Urinary bladder (tissue), 4 donors: ENCODE data around the gene GNAL. TPM values are rescaled to one million over a fixed set of nuclear protein-coding genes. Genes with fewer than 3 reads are reported as not detected.
"Not testable (repeated sequence)": the region's sequence is repeated elsewhere in the genome, so short reads cannot be mapped to it uniquely, and the experiment has no call there.

Experiments used
- DNase-seq: peaks from one replicate; pipeline ENCODE4 v3.0.0-alpha.2; 2015; ENCODE audit errors: extremely low spot score
- H3K27ac ChIP-seq: one replicate; pipeline ENCODE4 v1.5.1; 2013; ENCODE audit warnings: low read depth, mild to moderate bottlenecking, moderate library complexity
- H3K36me3 ChIP-seq: one replicate; pipeline ENCODE4 v1.6.1; 2013; ENCODE audit warnings: mild to moderate bottlenecking, moderate library complexity; ENCODE audit not compliant: insufficient read depth
- H3K4me1 ChIP-seq: one replicate; pipeline ENCODE4 v1.6.1; 2013; ENCODE audit warnings: mild to moderate bottlenecking, moderate library complexity; ENCODE audit not compliant: insufficient read depth
- H3K4me3 ChIP-seq: one replicate; pipeline ENCODE4 v1.5.1; 2013; ENCODE audit warnings: low read depth, low read length
- WGBS: extraction: QIAGEN DNeasy Blood & Tissue Kit; methylation state at CpG from one replicate; pipeline ENCODE4 v1.1.7; 2013; 5-methylcytosine and 5-hydroxymethylcytosine counted together
- polyA plus RNA-seq: library from polyadenylated mRNA; stranded (reverse); fragments of 200-250 nt; gene quantifications from one replicate; pipeline ENCODE4 v1.2.3, GENCODE V29; 2013
- total RNA-seq: library from RNA; depleted of rRNA; stranded (reverse); fragments of >200 nt; gene quantifications from one replicate; pipeline ENCODE4 v1.2.3, GENCODE V29; 2014
- donor health status: healthy with polysubstance abuse.
- donor health status: healthy.

Gene GNAL
- total RNA-seq (6.1 TPM), polyA plus RNA-seq (19.7 TPM)

GRCh38 chr18:11688972-11689668, at the start of gene GNAL:
Gene GNAL (plus strand): TSS chr18:11689264. CDS start chr18:11689564, 300 bp downstream.
- Histone ChIP-seq H3K4me1 (no peaks in the 10 kb centered on the region), H3K27ac (peak within 1 kb of the TSS; percentile 78), H3K36me3 (no peaks in the 10 kb centered on the region), H3K4me3 (peak within 1 kb of the TSS; percentile 67)
- DNase-seq, result peak; percentile 28
- under 1% methylated on average over 77 of the region's 77 CpGs for WGBS

DNA sequence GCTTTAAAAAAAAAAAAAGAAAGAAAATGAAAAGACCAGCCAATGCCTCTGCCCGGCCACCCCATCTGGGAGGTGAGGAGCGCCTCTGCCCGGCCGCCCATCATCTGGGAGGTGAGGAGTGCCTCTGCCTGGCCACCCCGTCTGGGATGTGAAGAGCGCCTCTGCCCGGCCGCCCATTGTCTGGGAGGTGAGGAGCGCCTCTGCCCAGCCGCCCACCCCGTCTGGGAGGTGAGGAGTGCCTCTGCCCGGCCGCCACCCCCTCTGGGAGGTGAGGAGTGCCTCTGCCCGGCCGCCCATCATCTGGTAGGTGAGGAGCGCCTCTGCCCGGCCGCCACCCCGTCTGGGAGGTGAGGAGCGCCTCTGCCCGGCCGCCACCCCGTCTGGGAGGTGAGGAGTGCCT, 41.8 kb upstream of the GNAL start:
- DNase-seq, H3K36me3 ChIP-seq, H3K4me3 ChIP-seq, H3K27ac ChIP-seq, H3K4me1 ChIP-seq: not testable (repeated sequence)
- 95% methylated on average over 23 of the region's 23 CpGs for WGBS

DNA sequence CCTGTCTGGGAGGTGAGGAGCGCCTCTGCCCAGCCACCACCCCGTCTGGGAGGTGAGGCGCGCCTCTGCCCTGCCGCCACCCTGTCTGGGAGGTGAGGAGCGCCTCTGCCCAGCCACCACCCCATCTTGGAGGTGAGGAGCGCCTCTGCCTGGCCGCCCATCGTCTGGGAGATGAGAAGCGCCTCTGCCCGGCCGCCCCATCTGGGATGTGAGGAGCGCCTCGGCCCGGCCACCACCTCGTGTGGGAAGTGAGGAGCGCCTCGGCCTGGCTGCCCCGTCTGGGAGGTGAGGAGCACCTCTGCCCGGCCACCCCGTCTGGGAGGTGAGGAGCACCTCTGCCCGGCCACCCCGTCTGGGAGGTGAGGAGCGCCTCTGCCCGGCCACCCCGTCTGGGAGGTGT, 41.3 kb upstream of the GNAL start:
- not testable (repeated sequence) for H3K36me3 ChIP-seq, H3K4me3 ChIP-seq, H3K4me1 ChIP-seq, DNase-seq, H3K27ac ChIP-seq
- 96% methylated on average over 26 of the region's 26 CpGs for WGBS

GRCh38 chr18:11649839-11650238, 39.2 kb upstream of the GNAL start:
- Histone ChIP-seq H3K27ac (no peak overlapping the region), H3K4me1 (no peaks in the 10 kb centered on the region), H3K4me3 (no peak overlapping the region), H3K36me3 (no peaks in the 10 kb centered on the region)
- 71% methylated on average over 4 of the region's 4 CpGs for WGBS
- DNase-seq, result no peak

- no peak for DNase-seq
- H3K27ac ChIP-seq, result no peak overlapping the region
- H3K36me3 ChIP-seq, result no peaks in the 10 kb centered on the region
- no peaks in the 10 kb centered on the region for H3K4me1 ChIP-seq
- WGBS, result 82% methylated on average over 3 of the region's 3 CpGs
- no peak overlapping the region for H3K4me3 ChIP-seq
These were observed 37.2 kb upstream of the GNAL start for GRCh38 chr18:11651899-11652298.

DNA sequence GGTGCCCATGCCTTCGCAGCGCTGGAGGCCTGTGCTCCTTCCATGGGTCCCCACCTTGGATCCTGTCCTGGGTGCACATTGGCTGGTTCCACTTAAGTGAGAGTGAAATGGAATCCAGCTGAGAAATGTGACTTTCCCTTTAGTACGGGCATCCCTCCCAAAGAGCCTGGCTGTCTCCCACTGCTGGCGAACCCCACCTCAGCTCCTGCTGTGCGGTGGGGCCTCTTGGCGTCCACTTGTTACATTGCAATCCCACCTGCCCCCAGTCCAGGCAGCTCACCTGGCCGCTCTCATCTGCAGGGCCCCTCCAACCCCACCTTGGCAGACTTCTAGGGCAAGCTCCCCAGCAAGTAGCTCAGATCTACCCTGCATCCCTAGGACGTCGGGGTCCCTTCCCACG, 35.5 kb upstream of the GNAL start:
- Histone ChIP-seq H3K27ac (no peak overlapping the region), H3K4me3 (no peak overlapping the region), H3K36me3 (no peaks in the 10 kb centered on the region), H3K4me1 (no peaks in the 10 kb centered on the region)
- 82% methylated on average over 10 of the region's 10 CpGs for WGBS
- DNase-seq, result no peak

- Histone ChIP-seq H3K27ac (no peak overlapping the region), H3K4me3 (no peak overlapping the region), H3K4me1 (no peaks in the 10 kb centered on the region), H3K36me3 (no peaks in the 10 kb centered on the region)
- WGBS, result 36% methylated on average over 32 of the region's 32 CpGs
- no peak for DNase-seq
These were observed 34.1 kb upstream of the GNAL start for GRCh38 chr18:11654736-11655605.

GRCh38 chr18:11655606-11655932, 33.5 kb upstream of the GNAL start:
- no peak overlapping the region for H3K4me3 ChIP-seq
- no peak overlapping the region for H3K27ac ChIP-seq
- WGBS, result 20% methylated on average over 5 of the region's 5 CpGs
- no peak for DNase-seq
- H3K36me3 ChIP-seq, result no peaks in the 10 kb centered on the region
- no peaks in the 10 kb centered on the region for H3K4me1 ChIP-seq

DNA sequence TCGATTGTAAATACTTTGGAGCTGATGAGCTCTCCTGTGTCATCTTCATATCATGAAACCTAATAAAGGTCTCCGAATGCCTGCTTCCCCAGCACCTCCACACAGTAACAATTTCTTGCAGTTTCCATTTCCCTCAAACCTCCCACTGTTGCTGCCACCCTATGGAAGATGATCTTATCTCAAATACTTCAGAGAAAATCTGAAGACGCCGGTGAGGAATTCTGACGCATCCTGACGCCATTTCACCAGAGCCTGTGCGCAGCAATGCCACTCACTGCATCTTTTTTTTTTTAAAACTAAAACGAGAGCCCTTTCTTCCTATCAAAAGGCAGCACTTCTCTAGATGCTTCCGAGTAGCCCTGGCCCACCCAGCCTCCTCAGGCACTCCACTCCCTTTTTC, 31.9 kb upstream of the GNAL start:
- no peaks in the 10 kb centered on the region for H3K4me1 ChIP-seq
- no peaks in the 10 kb centered on the region for H3K36me3 ChIP-seq
- H3K27ac ChIP-seq, result no peak overlapping the region
- no peak for DNase-seq
- H3K4me3 ChIP-seq, result no peak overlapping the region
- WGBS, result 73% methylated on average over 9 of the region's 9 CpGs

- DNase-seq, result no peak
- H3K4me3 ChIP-seq, result no peak overlapping the region
- 82% methylated on average over 8 of the region's 8 CpGs for WGBS
These were observed 31.5 kb upstream of the GNAL start for GRCh38 chr18:11657554-11657953.

DNA sequence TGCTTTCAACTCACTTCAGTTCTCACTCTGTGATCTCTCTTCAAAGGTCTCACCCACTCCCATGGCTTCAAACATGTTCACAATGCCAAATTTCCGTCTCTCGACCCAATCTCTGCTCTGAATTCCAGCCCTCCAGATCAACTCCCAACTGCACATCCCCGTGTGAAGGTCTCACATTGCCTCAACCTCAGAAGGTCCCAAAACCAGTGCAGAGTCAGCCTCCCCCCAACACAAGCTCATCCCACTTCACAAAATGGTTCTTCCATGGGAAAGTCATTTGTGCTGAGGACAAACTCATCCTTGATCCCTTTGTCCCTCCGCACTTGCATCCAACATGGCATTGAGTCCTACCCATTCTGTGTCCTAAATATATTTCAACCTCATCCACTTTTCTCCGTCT, 31.0 kb upstream of the GNAL start:
- H3K27ac ChIP-seq, result no peak overlapping the region
- 89% methylated on average over 5 of the region's 5 CpGs for WGBS
- no peaks in the 10 kb centered on the region for H3K4me1 ChIP-seq
- no peak for DNase-seq
- no peaks in the 10 kb centered on the region for H3K36me3 ChIP-seq
- H3K4me3 ChIP-seq, result no peak overlapping the region

More at GRCh38 chr18:11657554-11657953, 31.5 kb upstream of the GNAL start:
- no peak overlapping the region for H3K27ac ChIP-seq
- H3K36me3 ChIP-seq, result no peaks in the 10 kb centered on the region
- no peaks in the 10 kb centered on the region for H3K4me1 ChIP-seq

GRCh38 chr18:11658989-11659388, 30.1 kb upstream of the GNAL start:
- WGBS, result 91% methylated on average over 6 of the region's 6 CpGs
- no peak overlapping the region for H3K27ac ChIP-seq
- no peaks in the 10 kb centered on the region for H3K4me1 ChIP-seq
- H3K4me3 ChIP-seq, result no peak overlapping the region
- no peak for DNase-seq
- H3K36me3 ChIP-seq, result no peaks in the 10 kb centered on the region

GRCh38 chr18:11660691-11661090, 28.4 kb upstream of the GNAL start:
- H3K4me1 ChIP-seq, result no peaks in the 10 kb centered on the region
- no peak overlapping the region for H3K27ac ChIP-seq
- H3K4me3 ChIP-seq, result no peak overlapping the region
- H3K36me3 ChIP-seq, result no peaks in the 10 kb centered on the region
- 85% methylated on average over 7 of the region's 7 CpGs for WGBS
- no peak for DNase-seq

- no peak for DNase-seq
- WGBS, result 68% methylated on average over 5 of the region's 5 CpGs
- Histone ChIP-seq H3K4me3 (no peak overlapping the region), H3K4me1 (no peaks in the 10 kb centered on the region), H3K36me3 (no peaks in the 10 kb centered on the region), H3K27ac (no peak overlapping the region)
These were observed 27.6 kb upstream of the GNAL start for GRCh38 chr18:11661430-11661829.
